HG02970 (cell line): ENCODE measurements around the gene RBM24.

Experiments
- ATAC-seq: cut with Tn5 transposase; IDR thresholded peaks from one replicate; pipeline ENCODE4 v1.9.1; 2021; ENCODE audit warnings: mild to moderate bottlenecking, moderate library complexity, moderate number of reproducible peaks; ENCODE audit not compliant: unreplicated experiment, low FRiP score

RBM24 gene

DNA sequence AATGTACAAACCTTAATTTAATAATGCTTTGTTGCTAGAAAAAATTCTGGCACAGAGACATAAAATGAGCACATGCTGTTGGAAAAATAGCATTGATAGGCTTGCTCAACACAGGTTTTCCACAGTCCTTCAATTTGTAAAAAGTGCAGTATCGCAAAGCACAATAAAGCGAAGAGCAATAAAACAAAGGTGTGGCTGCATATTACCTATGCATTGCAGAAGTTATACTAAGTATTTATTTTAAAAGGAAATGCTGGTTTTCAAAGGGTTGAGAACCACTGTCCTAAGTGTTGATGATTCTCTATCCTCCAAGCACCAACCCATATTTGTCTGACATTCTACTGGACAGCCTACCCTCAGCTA, 58.1 kb downstream of the RBM24 start:
- ATAC-seq: no peak

DNA sequence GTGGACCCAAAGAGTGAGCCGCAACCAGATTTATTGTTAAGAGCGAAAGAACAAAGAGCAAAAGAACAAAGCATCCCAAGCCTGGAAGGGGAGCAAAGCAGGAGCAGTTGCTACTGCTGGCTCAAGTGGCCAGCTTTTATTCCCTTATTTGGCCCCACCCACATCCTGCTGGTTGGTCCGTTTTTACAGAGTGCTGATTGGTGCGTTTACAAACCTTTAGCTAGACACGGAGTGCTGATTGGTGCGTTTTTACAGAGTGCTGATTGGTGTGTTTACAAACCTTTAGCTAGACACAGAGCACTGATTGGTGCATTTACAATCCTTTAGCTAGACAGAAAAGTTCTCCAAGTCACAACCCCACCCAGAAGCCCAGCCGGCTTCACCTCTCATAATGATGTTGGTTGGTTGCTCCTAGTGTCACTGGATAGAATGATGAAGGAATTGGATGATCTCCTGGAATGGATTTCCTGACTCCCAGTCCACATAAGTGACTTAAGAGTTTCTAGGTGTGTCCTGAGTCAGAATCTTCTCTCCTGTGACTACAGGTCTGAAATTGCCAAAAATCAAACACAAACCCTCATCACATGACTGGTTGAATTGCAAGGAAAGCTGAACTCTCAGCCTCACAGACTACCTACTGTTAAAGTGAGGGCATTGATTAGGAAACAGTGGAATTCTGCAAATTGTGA, 60.1 kb downstream of the RBM24 start:
- ATAC-seq: no peak

DNA sequence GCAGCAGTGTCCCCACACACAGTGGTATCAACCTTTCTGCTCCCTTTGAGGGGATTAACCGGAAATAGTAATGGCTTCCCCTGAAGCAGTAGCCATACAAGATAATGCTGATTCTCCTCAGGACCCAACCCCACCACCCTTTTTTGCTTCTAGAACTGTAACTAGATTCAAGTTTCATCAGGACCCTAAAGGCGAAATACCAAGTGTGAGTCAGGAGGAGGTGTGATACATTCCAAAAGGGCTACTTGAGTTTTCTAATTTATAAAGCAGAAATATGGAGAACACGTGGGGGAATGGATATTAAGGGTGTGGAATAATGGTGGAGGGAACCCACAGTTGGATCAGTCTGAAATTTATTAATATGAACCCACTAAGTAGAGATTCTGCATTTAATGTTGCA, 60.7 kb downstream of the RBM24 start:
- no peak for ATAC-seq

DNA sequence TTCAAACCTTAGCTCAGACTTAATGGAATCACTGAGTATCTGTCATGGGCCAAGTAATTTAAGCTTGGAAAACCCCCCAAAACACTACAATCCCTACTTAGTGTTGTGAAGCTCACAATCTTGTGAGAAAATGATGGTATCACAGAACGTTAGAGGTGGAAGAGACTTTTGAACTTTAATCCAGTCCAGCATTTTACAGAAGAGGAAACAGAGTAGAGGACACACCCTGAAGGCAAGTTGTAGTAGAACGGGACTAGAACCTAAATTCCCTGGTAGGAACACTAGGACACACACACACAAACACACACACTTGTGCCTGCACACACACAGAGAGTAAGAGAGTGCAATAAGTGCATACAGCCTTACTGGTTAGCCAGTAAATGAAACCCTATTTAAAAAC, 62.1 kb downstream of the RBM24 start:
- ATAC-seq: no peak
